Measurements from ENCODE around the gene AMIGO2.
"Not testable (repeated sequence)": the region's sequence is repeated elsewhere in the genome, so short reads cannot be mapped to it uniquely, and the experiment has no call there.

AMIGO2 gene

DNA sequence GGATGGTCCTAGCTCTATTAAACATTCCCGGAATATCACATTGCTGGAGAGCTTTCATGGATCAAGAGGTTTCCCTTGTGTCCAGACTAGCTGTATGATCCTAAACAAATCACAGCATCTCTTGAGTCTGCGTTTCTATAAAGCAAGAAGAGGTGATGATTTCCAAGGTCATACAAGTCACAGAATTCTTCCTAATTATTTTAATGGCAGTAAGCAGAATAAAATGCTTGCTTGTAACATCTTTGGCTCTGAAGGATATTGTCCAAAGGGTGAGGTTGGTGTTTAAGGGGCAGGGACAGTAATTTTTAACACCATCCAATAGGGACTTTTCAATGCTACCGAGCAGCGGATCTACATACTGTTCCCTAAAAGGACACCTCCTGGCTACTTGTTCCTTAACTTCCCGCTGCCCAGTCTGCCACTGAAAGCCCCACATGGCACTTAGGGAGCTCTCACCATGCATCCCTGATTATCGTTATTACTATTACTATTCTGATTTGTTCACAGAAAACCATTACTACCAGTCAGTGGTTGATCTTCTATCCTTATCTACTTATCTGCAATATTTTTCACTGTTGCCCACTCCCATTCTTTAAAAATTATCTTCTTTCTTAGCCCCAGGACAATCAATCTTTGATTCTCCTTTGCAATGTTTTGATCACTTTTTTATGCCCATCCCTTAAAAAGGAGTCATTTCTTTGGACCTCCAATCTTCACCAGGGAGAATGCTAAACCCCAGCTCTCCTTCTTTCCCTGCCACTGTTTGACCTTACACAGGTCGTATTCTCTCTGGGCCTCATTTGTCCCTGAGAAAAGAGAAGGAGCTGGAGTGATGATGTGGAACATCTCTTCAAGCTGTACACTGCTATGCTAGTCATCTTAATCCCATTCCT lies 4.3 kb downstream of the AMIGO2 start:
- in situ Hi-C loops (cut with MboI; ENCODE audit: low sequenced_read_pairs) = no loop called here

DNA sequence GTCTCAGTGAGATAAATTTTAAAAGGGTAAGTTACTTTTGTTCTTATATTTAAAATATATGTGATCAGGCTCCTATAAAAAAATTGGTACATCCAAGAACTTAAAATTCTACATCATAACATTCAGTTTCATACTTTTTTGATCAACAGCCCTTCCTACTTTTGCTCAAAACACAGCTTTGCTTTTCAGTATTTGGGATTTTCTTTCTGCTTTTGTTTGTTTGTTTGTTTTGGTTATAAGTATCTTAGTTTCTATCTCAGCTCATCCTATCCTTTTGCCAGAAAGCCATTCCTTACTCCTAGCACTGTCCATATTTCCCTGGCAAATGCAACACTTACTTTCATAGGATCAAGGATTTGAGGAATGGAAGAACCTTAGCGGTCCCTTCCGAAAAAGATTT lies 5.0 kb downstream of the AMIGO2 start:
- in situ Hi-C loops (cut with MboI; ENCODE audit: low sequenced_read_pairs) = no loop called here

DNA sequence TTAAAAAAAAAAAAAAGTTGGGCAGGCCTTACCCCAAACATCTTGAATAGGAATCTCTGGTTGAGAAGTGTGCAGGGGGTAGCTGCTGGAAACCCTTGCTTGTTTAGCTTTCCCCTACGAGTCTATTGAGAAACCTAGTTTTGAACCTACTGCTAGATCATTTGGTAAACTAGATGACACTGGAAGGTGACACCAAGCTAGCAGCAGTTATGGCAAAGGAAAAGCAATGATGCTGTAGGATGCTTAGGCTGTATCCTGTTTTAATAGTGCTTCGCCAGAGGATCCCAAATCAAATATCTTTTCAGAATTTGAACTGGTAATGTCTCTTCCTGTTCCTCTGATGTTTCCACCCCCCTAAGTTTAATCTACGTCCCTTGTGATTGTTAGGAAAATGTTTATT lies 5.8 kb downstream of the AMIGO2 start:
- in situ Hi-C loops (cut with MboI; ENCODE audit: low sequenced_read_pairs) = no loop called here

DNA sequence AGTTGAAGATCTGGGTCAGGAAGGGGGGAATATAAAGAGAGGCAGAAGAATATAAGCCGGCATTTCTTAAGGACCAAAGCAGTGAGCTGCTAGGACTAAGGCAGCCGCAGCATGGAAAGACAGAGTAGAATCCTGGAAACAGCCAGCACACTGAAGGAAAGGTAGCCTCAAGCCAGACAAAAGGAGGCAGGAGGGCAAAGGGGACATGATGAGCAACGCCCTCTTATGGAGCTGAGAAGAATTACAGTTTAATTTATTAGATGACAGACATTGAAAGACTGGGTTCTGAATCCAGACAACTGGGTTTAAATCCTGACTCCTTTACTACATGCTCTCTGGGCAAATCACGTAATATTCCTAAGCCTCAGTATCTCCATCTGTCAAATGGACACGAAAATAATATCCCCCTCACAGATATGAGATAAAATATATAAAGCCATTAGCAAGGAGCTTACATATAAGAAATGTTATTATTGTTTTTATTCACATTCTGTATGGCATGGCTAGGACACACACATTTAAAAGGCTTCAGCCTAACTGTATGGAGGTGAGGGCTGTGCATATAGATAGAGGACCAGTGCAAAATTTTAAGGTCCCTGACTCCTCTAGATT lies 8.4 kb downstream of the AMIGO2 start:
- in situ Hi-C loops (cut with MboI; ENCODE audit: low sequenced_read_pairs) = no loop called here

DNA sequence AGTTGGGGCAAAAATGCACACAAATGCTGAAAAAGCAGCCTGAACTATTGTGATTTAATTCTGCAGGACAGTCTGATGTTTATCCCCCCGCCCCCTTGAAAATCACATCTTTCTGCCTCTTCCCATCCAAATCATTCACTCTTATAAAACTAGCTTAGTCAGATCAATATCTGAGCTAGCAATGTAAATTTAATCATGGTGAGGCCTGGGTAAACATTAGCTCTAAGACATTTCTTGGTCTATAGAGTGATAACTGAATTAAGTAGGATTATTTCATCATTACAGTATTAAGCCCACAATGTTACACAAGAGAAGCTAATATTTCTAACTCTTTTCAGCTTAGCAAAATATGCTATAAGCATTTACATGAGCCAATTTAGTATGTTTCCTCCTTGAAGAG lies 9.4 kb downstream of the AMIGO2 start:
- in situ Hi-C loops (cut with MboI; ENCODE audit: low sequenced_read_pairs) = no loop called here

DNA sequence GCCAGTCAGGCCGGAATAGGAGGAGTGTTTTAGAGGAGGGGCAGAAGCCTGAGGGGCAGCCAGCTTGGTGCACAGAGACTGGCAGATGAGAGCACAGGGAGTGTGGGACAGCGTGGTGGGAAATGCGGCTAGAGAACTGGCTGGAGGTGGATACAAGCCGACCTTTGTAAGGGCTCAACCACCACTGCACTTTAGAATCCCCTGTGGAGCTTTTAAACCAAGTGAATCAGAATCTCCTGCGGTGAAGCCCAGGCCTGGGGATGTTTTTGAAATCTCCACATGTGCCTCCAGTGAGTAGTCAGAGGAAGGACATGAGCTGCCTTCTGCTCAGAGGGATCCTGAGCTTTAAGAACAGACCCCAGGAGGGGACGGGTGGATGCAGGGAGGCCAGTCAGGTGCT lies 11.2 kb downstream of the AMIGO2 start:
- in situ Hi-C loops (cut with MboI; ENCODE audit: low sequenced_read_pairs) = no loop called here

DNA sequence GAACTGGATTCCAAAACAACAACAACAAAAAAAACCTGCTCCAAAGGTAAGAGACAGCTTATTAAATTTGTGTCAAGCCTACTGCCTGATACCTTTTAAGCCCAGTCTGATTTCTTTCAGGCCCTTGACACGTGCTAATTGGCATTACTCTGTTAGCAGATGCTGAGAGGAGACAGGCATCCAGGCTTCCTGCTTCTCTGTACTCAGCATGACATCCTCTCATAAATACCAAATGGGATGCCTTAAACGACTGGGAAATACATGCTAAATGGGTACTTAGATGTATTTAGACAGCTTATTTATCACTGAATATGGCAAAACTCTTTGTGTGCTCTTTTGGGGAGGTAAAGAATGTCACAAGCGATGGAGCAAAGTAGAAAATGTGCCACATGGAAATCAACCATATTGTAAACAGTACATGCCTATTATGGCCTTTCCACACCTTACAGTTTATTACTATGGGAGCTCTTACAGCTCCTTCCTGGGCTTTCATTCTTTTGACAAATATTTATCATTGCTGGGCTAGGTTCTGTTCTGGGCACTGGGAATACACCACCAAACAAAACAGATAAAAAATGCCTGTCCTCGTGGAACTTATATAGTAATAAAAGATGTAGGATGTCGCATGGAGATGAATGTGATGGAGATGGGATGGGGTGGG lies 11.9 kb downstream of the AMIGO2 start:
- in situ Hi-C loops (cut with MboI; ENCODE audit: low sequenced_read_pairs) = no loop called here

DNA sequence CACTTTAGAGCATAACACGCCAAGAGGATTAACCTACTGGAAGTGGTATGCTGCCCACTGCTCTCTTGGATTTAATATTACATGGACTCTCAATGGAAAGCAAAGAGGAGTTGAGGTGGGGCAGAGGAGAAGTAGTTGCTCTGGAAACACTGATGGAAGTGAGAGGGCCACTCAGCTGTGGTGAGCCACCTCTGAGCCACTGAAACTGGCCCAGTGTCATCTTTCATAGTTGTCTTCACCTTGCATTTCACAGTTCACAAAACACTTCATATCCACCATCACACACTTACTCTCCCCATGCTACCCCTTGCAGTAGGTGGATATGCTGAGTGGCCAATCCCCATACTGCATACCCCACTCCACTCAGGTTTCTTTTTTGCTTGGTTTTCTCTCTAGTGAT lies 12.6 kb downstream of the AMIGO2 start:
- in situ Hi-C loops (cut with MboI; ENCODE audit: low sequenced_read_pairs) = no loop called here

DNA sequence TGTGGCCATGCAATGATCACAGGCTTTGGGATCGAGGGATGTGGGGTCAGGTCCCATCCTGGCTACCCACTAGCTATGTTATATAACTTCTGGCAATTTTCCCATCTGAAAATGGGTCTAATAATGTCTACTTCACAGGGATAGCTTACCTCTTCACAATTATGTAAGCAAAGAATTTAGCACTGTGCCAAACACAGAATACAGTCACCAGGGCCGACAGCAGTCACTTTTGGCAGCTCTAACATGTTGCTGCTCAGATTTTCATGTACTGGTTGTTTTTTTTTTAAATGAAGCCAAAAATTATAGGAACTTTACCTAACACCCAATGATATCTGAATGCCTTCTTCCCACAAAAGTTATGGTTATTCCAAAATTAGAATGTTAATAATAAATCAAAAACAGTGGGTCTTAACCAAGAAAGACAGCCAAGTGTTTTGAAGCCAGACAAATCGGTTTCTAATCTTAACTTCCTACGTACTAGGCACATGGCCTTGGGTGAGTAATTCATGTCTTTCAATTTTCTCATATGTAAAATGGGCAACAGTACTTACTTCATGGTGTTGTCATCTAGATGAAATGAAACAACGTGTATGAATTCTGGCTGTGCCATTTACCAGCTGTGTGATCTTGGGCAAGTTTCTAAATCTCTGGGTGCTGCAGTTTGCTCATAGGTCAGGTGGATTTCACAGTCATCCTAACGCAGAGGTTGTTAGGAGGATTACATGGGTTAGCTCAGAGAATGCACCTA lies 13.3 kb downstream of the AMIGO2 start:
- in situ Hi-C loops (cut with MboI; ENCODE audit: low sequenced_read_pairs) = no loop called here

DNA sequence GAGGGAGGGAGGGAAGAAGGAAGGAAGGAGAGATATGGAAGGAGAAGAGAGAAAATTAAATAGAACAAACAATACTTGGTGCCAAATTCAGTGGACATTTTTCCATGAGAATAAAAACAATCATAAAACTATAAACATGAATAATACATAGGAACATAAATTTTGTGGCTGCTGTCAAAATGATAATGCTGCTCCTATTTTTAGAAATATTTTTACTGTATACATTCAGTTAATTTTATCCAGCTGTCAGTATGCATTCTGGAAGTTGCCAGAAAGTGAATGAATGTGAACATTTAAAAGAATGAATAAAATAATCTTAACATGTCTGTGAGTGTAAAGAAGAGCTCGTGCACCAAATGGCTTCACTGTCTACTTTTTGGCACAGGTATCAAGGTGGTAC lies 14.2 kb downstream of the AMIGO2 start:
- in situ Hi-C loops (cut with MboI; ENCODE audit: low sequenced_read_pairs) = no loop called here

DNA sequence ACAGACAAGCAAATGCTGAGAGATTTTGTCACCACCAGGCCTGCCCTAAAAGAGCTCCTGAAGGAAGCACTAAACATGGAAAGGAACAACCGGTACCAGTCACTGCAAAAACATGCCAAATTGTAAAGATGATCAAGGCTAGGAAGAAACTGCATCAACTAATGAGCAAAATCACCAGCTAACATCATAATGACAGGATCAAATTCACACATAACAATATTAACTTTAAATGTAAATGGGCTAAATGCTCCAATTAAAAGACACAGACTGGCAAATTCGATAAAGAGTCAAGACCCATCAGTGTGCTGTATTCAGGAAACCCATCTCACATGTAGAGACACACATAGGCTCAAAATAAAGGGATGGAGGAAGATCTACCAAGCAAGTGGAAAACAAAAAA lies 21.1 kb downstream of the AMIGO2 start:
- in situ Hi-C loops (cut with MboI; ENCODE audit: low sequenced_read_pairs) = not testable (repeated sequence)

DNA sequence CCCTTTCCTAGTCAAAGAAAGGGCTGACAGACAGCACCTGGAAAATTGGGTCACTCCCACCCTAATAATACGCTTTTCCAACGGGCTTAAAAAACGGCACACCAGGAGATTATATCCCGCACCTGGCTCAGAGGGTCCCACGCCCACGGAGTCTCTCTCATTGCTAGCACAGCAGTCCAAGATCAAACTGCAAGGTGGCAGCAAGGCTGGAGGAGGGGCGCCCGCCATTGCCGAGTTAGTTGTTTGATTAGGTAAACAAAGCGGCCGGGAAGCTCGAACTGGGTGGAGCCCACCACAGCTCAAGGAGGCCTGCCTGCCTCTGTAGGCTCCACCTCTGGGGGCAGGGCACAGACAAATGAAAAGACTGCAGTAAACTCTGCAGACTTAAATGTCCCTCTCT lies 22.8 kb downstream of the AMIGO2 start:
- in situ Hi-C loops (cut with MboI; ENCODE audit: low sequenced_read_pairs) = not testable (repeated sequence)

DNA sequence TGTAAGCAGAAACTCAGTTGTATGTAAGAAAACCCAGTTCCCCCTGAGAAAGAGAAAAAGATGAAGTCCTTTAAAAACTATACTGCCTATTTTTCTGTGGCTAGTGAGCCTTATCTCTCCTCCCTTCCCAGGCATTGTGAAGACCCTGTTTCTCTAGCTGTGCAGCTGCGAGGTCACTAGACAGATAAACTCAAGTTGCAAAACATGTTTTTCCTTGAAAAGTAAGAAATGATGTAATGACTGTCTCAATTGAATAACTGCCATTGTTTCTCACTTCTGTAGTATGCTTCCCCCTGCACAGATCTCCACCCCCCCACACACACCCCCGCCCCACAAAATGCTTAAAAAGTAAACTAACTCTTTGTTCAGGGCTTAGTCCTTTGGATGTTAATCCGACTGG lies 23.9 kb downstream of the AMIGO2 start:
- in situ Hi-C loops (cut with MboI; ENCODE audit: low sequenced_read_pairs) = not testable (repeated sequence)

DNA sequence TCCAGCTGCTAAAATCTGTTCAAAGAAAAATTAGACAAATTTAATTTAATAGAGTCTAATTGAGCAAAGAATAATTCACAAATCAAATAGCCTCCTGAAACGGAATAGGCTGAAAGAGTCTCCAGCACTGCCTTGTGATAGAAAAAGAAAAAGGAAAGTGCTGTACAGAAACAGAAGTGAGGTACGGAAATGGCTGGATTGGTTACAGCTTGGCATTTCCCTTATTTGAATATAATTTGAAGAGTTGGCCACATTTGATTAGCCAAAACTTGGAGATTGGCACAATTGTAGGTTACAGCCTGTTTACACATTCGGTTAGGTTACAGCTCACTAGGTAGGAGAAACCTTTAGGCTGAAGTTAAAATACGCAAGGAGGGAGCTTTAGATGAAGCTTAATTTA lies 25.1 kb downstream of the AMIGO2 start:
- in situ Hi-C loops (cut with MboI; ENCODE audit: low sequenced_read_pairs) = no loop called here

DNA sequence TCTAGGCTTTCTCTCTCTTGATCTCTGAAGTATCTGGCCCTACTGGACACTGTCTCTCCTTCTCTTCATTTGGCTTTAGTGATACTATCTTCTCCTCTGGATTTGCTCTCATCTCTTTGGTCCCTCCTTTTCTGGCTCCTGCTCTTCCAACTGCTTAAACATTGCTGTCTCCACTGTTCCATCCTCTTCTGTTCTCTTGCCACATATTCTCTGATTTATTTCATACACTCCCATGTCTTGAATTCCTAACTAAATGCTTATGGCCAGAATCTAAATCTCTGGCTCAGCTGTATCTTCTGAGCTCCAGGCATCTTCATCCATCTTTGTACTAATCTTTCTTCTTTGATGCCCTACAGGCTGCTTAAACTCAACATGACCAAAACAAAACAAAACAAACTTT lies 25.8 kb downstream of the AMIGO2 start:
- in situ Hi-C loops (cut with MboI; ENCODE audit: low sequenced_read_pairs) = no loop called here

DNA sequence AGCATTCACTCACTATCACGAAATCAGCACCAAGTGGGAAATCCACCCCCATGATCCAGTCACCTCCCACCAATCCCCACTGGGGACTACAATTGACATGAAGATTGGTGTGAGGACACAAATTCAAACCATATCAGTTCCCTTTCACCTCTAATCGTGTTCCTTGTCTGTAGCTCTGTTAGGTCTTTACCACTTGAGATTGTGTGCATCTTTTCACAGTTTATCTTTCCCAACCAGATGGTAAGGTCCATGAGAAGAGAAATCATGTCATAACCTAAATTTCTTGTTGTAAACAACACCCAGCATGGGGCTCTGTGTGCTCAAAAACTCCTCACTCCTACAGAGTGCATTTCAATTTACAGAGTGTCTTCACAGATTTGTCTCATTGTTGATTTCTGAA lies 27.5 kb downstream of the AMIGO2 start:
- in situ Hi-C loops (cut with MboI; ENCODE audit: low sequenced_read_pairs) = no loop called here

DNA sequence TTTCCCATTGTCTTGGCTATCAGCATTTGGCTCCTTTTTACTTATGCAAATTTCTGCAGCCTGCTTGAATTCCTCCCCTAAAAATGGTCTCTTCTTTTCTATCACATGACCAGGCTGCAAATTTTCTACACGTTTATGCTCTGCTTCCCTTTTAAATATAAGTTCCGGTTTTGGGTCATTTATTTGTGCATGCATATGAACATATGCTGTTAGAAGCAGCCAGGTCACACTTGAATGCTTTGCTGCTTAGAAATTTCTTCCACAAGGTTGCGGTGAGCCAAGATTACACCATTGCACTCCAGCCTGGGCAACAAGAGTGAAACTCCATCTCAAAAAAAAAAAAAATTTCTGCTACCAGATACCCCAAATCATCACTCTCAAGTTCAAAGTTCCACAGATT lies 28.5 kb downstream of the AMIGO2 start:
- in situ Hi-C loops (cut with MboI; ENCODE audit: low sequenced_read_pairs) = not testable (repeated sequence)

DNA sequence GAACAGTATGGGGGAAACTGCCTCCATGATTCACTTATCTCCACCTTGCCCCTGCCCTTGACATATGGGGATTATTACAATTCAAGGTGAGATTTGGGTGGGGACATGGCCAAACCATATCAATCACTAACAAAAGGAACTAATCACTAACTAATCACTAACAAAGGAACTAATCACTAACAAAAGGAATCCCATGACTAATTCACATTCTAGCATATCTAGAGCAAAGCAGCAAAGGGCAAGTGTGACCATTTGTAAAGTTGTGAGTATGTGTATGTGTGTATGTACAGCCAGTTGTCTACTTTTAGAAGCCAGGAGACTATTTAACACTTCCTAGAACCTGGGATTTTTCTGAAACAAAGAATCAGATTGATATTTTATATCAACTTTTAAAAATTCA lies 31.2 kb downstream of the AMIGO2 start:
- in situ Hi-C loops (cut with MboI; ENCODE audit: low sequenced_read_pairs) = no loop called here

DNA sequence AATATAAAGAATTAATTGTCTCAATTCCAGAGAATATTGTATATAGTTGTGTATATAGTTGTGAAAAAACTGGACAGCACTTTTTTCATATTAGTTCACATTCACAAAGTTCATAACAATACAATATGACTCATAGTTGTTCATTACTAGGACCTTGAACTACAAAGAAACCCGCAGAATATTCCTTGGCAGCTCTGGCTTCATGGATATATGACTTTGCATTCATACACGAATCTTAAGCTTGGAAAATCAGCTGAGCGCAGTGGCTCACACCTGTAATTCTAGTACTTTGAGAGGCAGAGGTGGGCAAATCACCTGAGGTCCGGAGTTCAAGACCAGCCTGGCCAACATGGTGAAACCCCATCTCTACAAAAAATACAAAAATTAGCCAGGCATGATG lies 38.4 kb downstream of the AMIGO2 start:
- in situ Hi-C loops (cut with MboI; ENCODE audit: low sequenced_read_pairs) = no loop called here

DNA sequence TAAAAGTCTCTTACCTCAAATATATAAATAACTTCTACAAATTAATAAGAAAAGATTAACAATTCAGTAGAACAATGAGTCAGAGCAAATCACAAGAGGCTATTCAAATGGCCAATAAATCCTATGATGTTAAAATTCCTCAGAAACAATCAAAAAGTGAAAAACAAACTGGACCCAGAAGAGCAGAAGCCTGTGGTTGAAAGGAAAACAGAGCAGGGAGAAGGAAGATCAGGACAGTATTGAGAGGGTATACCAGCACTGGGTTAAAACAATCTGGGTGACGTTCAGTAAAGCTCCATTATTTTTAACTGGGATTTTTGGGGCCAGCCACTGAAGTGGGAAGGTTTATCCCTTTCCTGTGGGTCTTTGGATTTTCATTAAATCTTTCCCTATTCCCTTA lies 40.0 kb downstream of the AMIGO2 start:
- in situ Hi-C loops (cut with MboI; ENCODE audit: low sequenced_read_pairs) = no loop called here

DNA sequence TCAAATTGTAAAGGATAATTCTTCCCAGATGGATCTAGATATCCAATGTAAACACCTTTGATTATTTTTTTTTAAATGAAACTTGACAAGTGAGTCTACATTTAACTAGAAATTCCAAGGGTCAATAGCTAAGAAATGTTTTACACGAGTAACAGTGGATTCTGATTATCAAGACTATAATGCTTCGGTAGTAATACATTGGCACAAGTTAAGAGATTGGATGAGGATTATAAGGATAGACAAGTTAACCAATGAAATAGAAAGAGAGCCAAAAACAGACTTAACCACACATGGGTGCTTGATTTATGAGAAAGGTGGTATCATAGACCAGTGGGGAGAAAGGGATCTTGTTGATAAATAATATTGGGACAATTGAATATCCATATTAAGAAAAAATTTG lies 40.7 kb downstream of the AMIGO2 start:
- in situ Hi-C loops (cut with MboI; ENCODE audit: low sequenced_read_pairs) = no loop called here
